K562 (cell line): ENCODE measurements around the gene FFAR1. TPM values are rescaled to one million over a fixed set of nuclear protein-coding genes. Genes with fewer than 3 reads are reported as not detected.
A peak's percentile ranks its signal among the peaks of the same experiment; 100 is the strongest.

Experiments
- ARID1B ChIP-seq: fragments of 450-650 bp; IDR thresholded peaks from 2 replicates; pipeline ENCODE4 v1.6.1; 2016; ENCODE audit warnings: antibody characterized with exemption, mild to moderate bottlenecking, inconsistent platforms
- ATF3 ChIP-seq, 2 experiments: fragments of 450-650 bp in 1 of 2; sonication (generic) in 1 of 2; formaldehyde crosslinking in 1 of 2; IDR thresholded peaks in 1 of 2; conservative IDR thresholded peaks in 1 of 2; 2 replicates each; pipeline versions ENCODE4 v1.6.1 to v1.8.1; 2016 to 2023; ENCODE audit warnings: mild to moderate bottlenecking in 2 of 2, moderate library complexity in 2 of 2, inconsistent platforms in 1 of 2, missing genetic modification reagents in 1 of 2
- BCL6 ChIP-seq: fragments of 250-450 bp; sonication (Bioruptor Pico); IDR thresholded peaks from 2 replicates; pipeline ENCODE4 v1.4.0; 2020
- BDP1 ChIP-seq: IDR thresholded peaks from 3 replicates; pipeline ENCODE4 v1.6.1; 2011; ENCODE audit not compliant: insufficient read length, insufficient read depth
- COPS2 ChIP-seq: fragments of 450-650 bp; conservative IDR thresholded peaks from 2 replicates; pipeline ENCODE4 v1.6.1; 2016; ENCODE audit warnings: mild to moderate bottlenecking, moderate library complexity
- EGR1 ChIP-seq: fragments of 450-650 bp; conservative IDR thresholded peaks from 2 replicates; pipeline ENCODE4 v1.6.1; 2017; ENCODE audit warnings: mild to moderate bottlenecking
- JUN ChIP-seq, 2 experiments: sonication (generic) in 1 of 2; formaldehyde crosslinking in 1 of 2; IDR thresholded peaks; 2 replicates each; pipeline versions ENCODE4 v1.6.1 to v1.8.0; 2012 to 2022; ENCODE audit warnings: borderline replicate concordance in 2 of 2, mild to moderate bottlenecking in 2 of 2, improper control_type of control experiment in 1 of 2, low read depth in 1 of 2, low read length in 1 of 2, missing genetic modification reagents in 1 of 2
- JUNB ChIP-seq: fragments of 450-650 bp; formaldehyde crosslinking; conservative IDR thresholded peaks from 2 replicates; pipeline ENCODE4 v1.4.0; 2020; ENCODE audit warnings: mild to moderate bottlenecking
- MXD1 ChIP-seq: fragments of 250-450 bp; sonication (Bioruptor Pico); IDR thresholded peaks from 2 replicates; pipeline ENCODE4 v1.8.0; 2021; ENCODE audit warnings: borderline replicate concordance, mild to moderate bottlenecking, moderate library complexity; ENCODE audit not compliant: poor library complexity, severe bottlenecking
- NFIX ChIP-seq: fragments of 250-450 bp; sonication (Bioruptor Pico); IDR thresholded peaks from 2 replicates; pipeline ENCODE4 v1.4.0; 2020; ENCODE audit warnings: low read depth, mild to moderate bottlenecking, moderate library complexity
- SIN3B ChIP-seq: fragments of 450-650 bp; IDR thresholded peaks from 2 replicates; pipeline ENCODE4 v1.6.1; 2017; ENCODE audit warnings: low read depth, mild to moderate bottlenecking, moderate library complexity
- TCF3 ChIP-seq: sonication (generic); formaldehyde crosslinking; IDR thresholded peaks from 2 replicates; pipeline ENCODE4 v1.4.0; 2020; ENCODE audit warnings: mild to moderate bottlenecking, missing genetic modification reagents
- TRIM25 ChIP-seq: fragments of 450-650 bp; IDR thresholded peaks from 2 replicates; pipeline ENCODE4 v1.7.0; 2016; ENCODE audit warnings: borderline replicate concordance
- ZBTB5 ChIP-seq: fragments of 450-650 bp; IDR thresholded peaks from 2 replicates; pipeline ENCODE4 v1.6.1; 2017; ENCODE audit warnings: antibody characterized with exemption
- ZBTB8A ChIP-seq: fragments of 450-650 bp; IDR thresholded peaks from 2 replicates; pipeline ENCODE4 v1.6.1; 2018; ENCODE audit warnings: mild to moderate bottlenecking, moderate library complexity; ENCODE audit not compliant: partially characterized antibody
- ZFX ChIP-seq: sonication (generic); formaldehyde crosslinking; IDR thresholded peaks from 2 replicates; pipeline ENCODE4 v1.8.0; 2022; ENCODE audit warnings: mild to moderate bottlenecking, missing genetic modification reagents, moderate library complexity
- polyA plus RNA-seq, 8 experiments: library from polyadenylated mRNA; depleted of rRNA in 4 of 8; stranded (reverse) in 5 of 8; unstranded in 3 of 8; fragments of >200 nt; fragmentation: Nextera tagmentation in 2 of 8; fragmentation: Illumina TruSeq in 1 of 8; extraction: Ambion mirVana in 2 of 8; extraction: Trizol in 1 of 8; gene quantifications; 2 replicates each; pipeline versions ENCODE4 v1.2.1 to v1.2.3, GENCODE V29; 2011 to 2014; ENCODE audit warnings: inconsistent platforms in 1 of 8, missing spikeins in 1 of 8
- total RNA-seq, 7 experiments: library from RNA; depleted of rRNA in 6 of 7; stranded (reverse); fragments of >200 nt in 6 of 7; fragmentation: Illumina TruSeq in 2 of 7; extraction: Trizol in 2 of 7; gene quantifications; 2 replicates each; pipeline versions ENCODE4 v1.2.1 to v1.2.3, GENCODE V29; 2011 to 2021; ENCODE audit warnings: low replicate concordance in 1 of 7
- TF ChIP-seq, protein P1 (sequence below): fragments of 450-650 bp; formaldehyde crosslinking; conservative IDR thresholded peaks from 2 replicates; pipeline ENCODE4 v1.4.0; 2022; ENCODE audit warnings: mild to moderate bottlenecking, missing genetic modification characterization

Gene FFAR1
- total and polyA plus RNA-seq, 9 of the 15 experiments (the other 6 are each of a cell fraction or from before 2014, with no cell fraction given), result not detected

- TF ChIP-seq ZBTB5, result no peak
- TF ChIP-seq NFIX (CRISPR knock-in tag), result no peak
- TF ChIP-seq MXD1 (CRISPR knock-in tag), result no peak
- no peak for TF ChIP-seq COPS2
- peak; percentile 41 for TF ChIP-seq EGR1
- TF ChIP-seq, protein P1, sequence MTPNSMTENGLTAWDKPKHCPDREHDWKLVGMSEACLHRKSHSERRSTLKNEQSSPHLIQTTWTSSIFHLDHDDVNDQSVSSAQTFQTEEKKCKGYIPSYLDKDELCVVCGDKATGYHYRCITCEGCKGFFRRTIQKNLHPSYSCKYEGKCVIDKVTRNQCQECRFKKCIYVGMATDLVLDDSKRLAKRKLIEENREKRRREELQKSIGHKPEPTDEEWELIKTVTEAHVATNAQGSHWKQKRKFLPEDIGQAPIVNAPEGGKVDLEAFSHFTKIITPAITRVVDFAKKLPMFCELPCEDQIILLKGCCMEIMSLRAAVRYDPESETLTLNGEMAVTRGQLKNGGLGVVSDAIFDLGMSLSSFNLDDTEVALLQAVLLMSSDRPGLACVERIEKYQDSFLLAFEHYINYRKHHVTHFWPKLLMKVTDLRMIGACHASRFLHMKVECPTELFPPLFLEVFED, result no peak
- TF ChIP-seq JUN (IDR thresholded peaks at IDR 0.05; ENCODE audit: borderline replicate concordance, low read depth, low read length), result no peak
- TF ChIP-seq JUN (CRISPR knock-in tag; IDR thresholded peaks at IDR 0.05; ENCODE audit: borderline replicate concordance), result no peak
- TF ChIP-seq ATF3 (IDR thresholded peaks at IDR 0.05), result peak; percentile 63
- TF ChIP-seq ATF3 (CRISPR knock-in tag; conservative IDR thresholded peaks at IDR 0.05), result no peak
- no peak for TF ChIP-seq SIN3B
- TF ChIP-seq TRIM25, result no peak
- no peak for TF ChIP-seq BCL6
- no peak for TF ChIP-seq TCF3 (CRISPR knock-in tag)
- no peak for TF ChIP-seq ZBTB8A
- peak; percentile 33; the same call in 1 of the 2 replicates for TF ChIP-seq ARID1B
- no peak for TF ChIP-seq JUNB
- no peak for TF ChIP-seq BDP1
- peak; percentile 18; the same call in 1 of the 2 replicates for TF ChIP-seq ZFX (CRISPR knock-in tag)
These were observed 28.8 kb upstream of the FFAR1 start (continued) for GRCh38 chr19:35318679-35319448.
